Suprapubic skin (tissue), 3 donors: ENCODE data around the gene ESPL1.

Source experiments
- CTCF ChIP-seq, 2 donors: fragments of 200-600 bp in 1 of 2; fragments of 450-650 bp in 1 of 2; sonication (generic) in 1 of 2; IDR thresholded peaks; one replicate each; pipeline ENCODE4 v1.5.1; 2016 to 2019; ENCODE audit warnings: antibody characterized with exemption in 2 of 2, mild to moderate bottlenecking in 1 of 2, moderate library complexity in 1 of 2
- POLR2A ChIP-seq, 2 donors: fragments of 450-650 bp; IDR thresholded peaks; one replicate each; pipeline ENCODE4 v1.6.1; 2017; ENCODE audit warnings: antibody characterized with exemption in 2 of 2, mild to moderate bottlenecking in 2 of 2, moderate library complexity in 2 of 2

DNA sequence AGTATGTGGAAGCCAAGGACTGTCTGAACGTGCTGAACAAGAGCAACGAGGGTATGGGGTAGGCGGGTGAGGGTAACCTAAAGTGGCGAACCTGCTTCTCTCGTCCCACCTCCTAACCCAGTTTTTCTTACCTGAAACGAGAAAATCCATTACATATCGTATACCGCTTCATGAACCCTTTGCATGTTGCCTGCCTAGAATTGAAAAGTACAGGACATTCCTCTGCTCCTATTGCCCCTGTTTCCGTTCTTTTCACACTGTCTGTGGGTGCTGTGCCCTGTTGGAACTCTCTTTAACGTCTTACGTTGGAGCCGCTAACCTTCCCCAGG, 27.8 kb downstream of the ESPL1 start:
- TF ChIP-seq CTCF (IDR thresholded peaks at IDR 0.05) = no peak
- no peak for TF ChIP-seq POLR2A (IDR thresholded peaks at IDR 0.05)
